ENCODE data around the gene CST3.
A peak's percentile ranks its signal among the peaks of the same experiment; 100 is the strongest.
"Not testable (repeated sequence)": the region's sequence is repeated elsewhere in the genome, so short reads cannot be mapped to it uniquely, and the experiment has no call there.

Gene CST3

DNA sequence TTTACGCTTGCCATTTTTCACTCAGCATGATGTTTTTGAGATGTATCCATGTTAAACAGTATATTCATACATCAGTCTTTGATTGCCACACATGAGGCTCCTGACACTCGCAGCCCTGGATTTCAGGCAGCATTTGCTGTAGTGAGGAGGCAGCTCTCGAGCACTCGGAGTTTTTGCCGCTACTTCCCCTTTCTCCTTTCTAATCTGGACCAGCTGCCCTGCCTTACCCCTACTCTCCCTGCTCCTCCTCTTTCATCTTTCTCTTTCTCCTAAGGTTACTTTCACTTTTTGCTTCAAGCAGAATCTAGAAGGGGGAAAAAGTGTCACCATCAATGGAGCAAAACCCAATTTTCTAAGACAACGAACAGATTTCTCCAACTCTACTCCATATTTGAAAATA is 5.9 kb upstream of the CST3 start:
- DNase-seq (ENCODE audit: low spot score): no peak

GRCh38 chr20:23641936-23642751 is 4.4 kb upstream of the CST3 start:
- peak; percentile 93 for DNase-seq (ENCODE audit: low spot score)

DNA sequence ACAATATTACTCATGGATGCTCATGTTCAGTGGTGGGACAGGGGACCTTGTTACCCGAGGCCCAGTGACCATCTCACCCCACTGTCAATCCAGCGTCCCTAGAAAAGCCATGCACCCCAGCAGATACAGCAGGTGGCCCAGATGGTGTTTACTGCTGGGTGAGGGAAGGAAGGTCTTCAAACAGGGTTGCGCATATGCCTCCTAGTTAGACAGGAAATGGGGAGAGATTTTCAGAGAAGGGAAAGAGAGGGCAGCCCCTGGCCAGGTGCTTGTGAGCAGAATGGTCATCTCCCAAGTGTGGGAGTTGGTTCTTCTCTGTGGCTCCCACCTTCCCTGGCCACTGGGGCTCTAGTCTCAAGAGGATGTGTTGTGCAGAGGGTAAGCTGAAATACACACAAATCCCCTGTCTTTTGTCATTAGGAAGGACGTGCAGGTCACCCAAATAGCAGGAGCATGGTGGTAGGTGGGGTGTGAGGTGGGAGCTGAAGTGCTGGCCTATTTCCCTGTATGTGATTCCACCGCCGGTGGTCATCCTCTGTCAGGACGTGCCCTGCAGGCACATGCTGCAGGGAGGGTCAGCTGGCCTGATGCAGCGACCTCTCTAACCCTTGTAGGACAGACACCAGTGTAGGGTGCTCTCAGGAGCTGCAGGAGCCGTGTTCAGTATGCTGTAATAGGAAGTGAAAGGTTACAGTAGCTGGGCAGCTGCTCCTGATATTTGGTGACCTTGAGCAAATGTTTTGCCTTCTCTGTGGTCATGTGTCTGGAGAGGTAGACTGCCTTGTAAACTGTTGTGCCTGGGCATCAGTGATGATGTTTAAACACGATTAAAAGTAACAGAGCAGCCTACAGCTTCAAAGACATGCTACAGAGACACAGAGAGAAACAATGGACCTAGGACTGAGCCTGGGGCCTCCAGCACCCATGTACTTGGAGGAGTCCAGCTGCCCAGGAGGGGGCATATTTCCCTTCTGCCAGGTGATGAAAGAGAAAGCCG is 3.2 kb upstream of the CST3 start:
- DNase-seq (ENCODE audit: low spot score): no peak

DNA sequence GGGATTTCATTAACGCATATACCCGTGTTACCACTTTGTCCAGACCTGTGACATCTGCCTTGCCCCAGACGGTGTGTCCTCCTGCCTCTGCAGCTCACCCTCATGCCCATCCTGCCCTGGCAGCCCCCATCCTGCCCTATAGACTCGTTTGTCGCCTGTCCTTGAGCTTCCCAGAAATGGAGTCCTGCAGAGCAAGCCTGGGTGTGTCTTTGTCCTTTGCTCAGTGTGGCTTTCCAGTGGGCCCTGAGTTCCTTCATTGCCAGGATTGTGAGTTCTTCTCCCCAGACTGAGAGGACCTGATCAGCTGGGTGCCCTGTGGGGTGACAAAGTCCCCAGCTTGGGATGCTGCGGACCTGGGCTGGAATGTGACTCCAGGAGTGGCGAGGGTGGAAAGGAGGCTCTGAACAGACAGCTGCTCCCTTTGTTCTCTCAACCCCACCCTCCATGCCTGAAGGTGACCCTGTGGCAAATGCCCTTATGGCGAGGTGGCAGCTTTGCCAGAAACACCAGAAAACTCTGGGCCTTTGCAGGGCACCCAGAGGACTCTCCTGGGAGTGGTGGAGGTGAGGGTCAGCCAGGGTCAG is 2.4 kb upstream of the CST3 start:
- no peak for DNase-seq (ENCODE audit: low spot score)

DNA sequence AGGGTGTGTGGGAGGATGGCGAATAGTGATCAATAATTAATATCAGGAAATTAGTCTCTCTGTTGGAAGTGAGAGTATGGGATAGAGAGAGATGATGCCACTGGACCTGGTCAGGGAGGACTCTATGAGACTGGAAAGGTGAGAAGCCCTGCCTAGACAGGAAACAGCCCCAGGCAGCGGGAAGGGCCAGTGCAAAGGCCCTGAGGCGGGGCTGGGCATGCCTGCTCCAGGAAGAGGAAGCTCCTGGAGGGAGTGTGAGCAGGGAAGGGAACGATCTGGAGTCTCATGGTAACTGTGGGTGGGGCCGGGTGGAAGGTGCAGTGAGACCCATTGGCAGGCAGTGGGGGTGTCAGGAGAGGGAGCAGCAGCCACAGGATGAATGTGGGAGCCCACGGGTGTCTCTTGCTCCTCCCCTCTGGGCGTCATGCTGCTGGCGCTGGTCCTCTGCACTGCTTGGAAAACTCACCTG is 1.8 kb upstream of the CST3 start:
- DNase-seq (ENCODE audit: low spot score): no peak

DNA sequence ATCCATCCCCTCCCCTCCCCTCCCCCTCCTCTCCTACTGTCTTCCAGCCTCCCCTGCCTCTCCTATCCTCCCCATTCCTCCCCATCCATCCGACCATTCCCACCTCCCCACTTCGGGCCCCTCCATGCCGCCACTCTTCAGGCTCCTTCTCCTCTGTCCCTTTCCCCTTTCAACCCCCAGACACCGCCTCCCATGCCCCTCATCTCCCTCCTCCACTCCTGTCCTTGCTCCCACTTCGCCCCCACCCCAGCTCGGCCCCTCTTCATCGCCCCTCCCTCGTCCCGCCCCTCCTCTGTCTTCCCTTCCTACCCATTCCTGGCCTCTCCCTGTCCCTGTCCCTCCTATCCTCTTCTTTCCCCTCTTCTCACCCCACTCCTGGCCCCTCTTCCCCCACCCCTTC is 554 bp upstream of the CST3 start:
- DNase-seq (ENCODE audit: low spot score): no peak

DNA sequence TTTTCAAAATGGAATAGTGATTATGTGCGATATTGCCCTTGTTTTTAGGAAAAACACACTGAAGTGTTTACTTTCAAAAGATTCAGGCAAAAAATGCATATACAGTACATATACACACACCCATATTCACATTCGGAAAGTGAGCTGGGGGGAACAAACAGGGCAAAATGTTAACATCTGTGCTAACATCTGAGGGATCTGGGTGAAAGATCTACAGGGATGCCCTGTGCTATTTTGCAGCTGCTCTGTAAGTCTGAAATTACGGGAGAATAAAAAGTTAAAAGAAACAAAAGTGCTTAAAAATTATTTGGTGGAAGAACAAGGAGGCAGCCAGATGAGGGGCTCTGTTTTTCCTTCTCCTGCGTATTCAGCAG is 860 bp downstream of the CST3 start:
- DNase-seq (ENCODE audit: low spot score): no peak

GRCh38 chr20:23636182-23636907 is 1.4 kb downstream of the CST3 start:
- no peak for DNase-seq (ENCODE audit: low spot score)

DNA sequence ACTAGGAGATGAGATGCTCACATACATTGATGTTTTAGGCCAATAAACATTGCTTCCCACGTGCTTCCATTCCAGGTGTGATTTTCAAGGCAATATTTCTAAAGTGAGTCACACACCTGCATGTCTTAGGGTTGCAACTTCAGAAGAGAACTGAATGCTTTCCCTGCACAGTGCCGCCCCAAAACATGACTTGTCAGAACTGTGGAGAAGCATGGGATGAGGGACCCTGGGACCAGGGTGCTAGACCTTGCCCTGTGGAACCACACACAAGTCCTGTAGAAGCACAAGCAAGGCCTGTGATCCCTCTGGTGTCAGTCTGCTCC is 2.0 kb downstream of the CST3 start:
- not testable (repeated sequence) for DNase-seq (ENCODE audit: low spot score)

GRCh38 chr20:23634985-23635767 is 2.6 kb downstream of the CST3 start:
- no peak for DNase-seq (ENCODE audit: low spot score)

DNA sequence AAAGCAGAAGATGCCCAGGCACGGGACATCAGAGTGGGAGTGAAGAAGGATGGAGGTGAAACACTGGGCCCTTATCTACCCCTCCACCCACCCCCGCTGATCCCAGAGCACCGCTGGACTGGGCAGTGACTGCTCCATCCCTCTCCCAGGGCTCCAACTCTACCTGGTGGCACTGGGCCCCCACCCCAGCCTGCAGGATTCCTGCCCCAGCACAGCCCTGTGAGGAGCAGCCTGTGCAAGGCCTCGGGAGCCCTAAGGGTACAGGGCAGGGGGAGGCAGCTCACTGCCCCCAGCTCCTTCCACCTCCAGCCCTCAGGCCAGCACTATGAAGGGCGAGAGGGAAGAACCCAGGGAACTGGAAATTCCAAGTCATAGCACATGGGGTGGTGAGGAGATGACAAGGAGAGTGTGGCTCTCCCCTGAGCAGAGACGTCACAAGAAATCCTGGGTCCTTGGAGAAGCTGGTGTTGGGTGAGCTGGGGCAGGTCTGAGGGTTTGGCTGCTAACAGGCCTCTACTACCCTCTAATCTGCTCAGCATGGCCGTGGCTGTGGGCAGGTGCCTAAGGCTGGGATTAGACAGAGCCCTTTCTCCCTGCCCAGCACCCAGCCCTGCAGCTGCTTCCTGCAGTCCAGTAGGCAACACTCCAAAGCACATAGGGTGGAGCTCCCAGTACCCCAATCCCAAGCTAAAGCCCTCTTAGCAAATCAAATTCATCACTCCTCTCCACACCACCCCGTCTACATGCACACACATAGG is 3.5 kb downstream of the CST3 start:
- no peak for DNase-seq (ENCODE audit: low spot score)

DNA sequence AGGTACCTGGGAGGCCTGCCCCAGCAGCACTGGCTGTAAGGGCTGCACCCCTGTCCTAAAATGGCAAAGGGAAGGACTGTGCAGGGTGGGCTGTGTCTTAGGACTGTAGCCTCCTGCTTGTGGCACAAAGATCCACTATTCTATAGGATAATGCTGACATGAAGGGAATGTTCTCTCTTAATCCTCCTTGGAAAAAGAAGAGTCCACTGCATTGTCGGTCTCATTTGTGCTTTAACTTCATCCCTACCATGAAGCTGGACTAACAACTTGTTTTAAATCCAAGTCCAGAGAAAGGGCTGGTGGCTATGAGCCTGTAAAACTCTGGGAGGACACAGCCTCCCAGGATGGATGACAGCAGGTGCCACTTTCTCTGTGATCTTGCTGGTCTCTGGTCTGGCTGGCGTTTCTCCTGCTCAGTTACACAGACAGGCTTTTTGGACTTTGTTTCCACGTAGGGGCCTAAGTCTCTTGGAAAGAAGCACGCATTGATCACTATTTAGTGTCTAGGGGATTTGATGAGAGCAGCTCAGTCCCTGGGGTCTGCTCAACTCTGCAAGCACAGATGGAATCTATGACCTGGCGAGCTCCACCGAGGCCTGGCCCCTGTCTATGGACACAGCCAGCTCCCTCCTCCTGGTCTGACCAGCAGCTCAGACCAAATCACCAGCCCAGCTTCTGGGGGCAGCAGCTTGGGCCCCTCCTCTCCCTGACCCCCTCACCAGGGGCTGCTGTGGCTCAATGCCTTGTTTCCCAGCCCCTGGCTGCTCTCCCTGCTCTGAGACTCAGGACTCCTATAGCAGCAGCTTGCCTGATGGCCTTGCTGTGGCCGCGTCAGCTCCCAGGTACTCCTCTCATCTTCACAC is 4.8 kb downstream of the CST3 start:
- no peak for DNase-seq (ENCODE audit: low spot score)

DNA sequence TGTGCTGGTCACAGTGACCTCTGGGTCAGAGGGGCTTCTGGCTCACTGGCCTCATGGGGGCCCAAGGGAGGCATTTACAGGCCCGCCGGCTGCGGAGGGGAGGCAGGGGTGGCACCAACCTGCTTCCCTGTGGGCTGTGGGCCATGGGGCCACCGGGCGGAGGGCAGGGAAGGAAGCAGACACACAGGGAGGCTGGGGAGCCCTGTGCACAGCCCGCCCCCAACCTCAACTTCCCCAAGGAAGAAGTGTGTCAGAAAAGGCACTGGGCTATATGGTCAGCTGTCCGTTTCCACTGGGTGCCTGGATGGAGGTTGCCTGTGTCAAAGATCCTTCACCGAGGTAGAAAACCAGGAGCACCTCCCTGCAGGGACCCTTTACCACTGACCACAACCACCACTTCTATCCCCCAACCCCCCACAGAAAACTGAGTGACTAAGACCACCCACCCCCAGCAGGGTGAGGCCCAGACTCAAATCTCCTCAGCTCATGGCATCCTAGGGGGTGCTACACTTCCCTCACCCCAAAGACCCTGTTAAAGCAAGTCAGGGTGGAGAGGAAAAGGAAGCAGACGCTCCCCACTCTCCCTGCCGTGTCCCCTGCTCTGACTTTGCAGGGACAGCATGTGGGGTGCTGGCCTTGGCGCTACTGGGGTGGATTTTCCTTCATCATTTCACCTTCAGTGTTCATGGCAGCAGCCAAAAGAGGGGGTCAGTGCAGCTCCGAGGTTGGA is 5.6 kb downstream of the CST3 start:
- DNase-seq (ENCODE audit: low spot score): no peak

DNA sequence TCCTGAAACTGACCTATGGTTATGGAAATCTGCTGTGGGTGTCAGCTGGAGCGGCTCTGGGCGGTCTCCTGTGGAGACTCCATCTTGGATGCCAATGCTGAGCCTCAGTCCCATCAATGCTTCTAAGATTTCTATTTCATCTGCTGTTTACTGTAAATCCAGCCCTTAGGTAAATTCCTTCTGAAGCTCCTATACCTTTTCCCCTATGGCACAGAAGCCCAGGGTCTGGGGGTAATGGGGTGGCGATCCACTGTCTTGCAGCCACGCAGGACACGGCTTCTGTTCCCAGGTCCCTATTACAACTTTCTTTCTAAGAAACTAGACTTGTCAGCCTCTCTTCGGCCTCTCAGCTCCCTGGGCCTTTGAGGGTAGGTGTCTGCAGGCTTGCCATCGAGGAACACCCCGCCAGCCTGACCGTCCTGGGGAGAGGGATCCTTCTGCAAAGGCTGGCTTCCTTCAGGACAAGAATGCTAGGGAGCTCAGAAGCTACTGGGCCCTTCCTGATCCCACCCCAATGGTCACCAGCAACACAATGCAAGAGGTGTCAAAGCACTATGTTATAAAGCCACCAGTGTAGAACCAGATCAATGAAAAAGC is 6.4 kb downstream of the CST3 start:
- DNase-seq (ENCODE audit: low spot score): no peak

DNA sequence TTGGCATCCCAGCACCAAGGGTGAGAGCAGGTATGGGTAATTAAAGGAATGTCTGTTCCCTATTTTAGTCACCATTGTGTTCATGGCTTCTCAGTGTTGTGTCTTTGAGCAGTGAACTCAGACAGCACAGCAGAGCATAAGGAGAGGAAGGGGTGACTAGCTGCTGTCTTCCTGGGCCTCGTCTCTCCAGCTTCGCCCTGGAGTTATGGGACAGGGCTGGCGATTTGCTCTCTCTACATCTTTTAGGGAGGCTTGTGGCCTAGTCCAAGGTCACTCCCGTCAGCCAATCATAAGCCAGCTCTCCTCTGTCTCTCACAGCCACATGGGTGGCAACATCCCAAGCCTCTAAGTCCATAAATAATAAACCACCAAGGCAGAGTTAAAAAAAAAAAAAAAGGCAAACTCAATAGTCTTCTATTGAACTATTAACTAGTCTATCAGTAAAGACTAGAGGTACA is 7.3 kb downstream of the CST3 start:
- DNase-seq (ENCODE audit: low spot score): no peak

DNA sequence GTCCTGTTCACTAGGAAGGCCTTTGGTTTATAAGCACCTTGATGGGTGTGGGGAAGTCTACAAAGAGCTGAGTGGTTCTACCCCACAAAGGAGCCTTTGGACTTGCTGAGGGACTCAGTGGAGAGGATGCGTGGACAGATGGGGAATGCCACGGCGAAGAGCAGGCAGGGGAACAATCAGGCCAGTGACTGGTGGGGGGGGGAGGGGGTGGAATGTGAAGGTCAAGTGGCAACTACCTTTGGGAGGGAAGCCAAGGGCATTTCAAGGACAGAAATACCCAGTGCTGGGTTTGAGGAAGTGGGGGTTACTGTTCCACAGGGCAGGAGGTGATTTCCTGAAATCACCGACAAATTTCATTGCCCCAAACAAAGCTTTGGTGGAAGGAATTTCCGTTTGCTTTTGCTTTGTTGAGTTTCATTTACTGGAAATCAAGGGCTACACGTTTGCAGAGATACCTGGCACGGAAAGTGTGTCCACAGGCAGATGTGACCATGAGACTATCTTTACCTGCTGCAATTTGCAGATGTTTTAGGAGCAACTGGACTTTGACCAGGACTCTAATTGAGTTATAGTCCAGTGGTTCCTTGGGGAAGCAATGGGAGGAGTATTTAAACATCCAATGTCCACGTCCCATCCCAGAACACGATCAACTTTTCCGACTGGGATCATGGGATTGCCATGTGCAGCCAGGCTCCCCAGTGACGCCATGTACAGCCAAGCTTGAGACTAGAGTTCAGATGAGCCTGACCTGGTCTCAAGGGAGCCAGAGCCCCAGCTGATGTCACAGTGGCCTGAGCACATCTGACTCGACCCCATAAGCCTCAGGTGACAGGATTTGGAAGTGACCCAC is 8.0 kb downstream of the CST3 start:
- no peak for DNase-seq (ENCODE audit: low spot score)

GRCh38 chr20:23629017-23629541 is 8.7 kb downstream of the CST3 start:
- DNase-seq (ENCODE audit: low spot score): peak; percentile 93

Measured in kidney tubule cell (primary cell).